Esophagus squamous epithelium (tissue), 4 donors: ENCODE data around the gene GPATCH3.

Source experiments
- POLR2A ChIP-seq, 4 donors: fragments of 450-650 bp; IDR thresholded peaks; one replicate each; pipeline ENCODE4 v1.6.1; 2017; ENCODE audit warnings: antibody characterized with exemption in 4 of 4, mild to moderate bottlenecking in 4 of 4, moderate library complexity in 3 of 4
- TF ChIP-seq, protein P1 (sequence below), 6 experiments: fragments of 450-650 bp in 4 of 6; fragments of 200-600 bp in 2 of 6; sonication (generic) in 2 of 6; IDR thresholded peaks; one replicate each; pipeline ENCODE4 v1.5.1; 2016 to 2019; ENCODE audit warnings: antibody characterized with exemption in 6 of 6, mild to moderate bottlenecking in 4 of 6, moderate library complexity in 4 of 6

DNA sequence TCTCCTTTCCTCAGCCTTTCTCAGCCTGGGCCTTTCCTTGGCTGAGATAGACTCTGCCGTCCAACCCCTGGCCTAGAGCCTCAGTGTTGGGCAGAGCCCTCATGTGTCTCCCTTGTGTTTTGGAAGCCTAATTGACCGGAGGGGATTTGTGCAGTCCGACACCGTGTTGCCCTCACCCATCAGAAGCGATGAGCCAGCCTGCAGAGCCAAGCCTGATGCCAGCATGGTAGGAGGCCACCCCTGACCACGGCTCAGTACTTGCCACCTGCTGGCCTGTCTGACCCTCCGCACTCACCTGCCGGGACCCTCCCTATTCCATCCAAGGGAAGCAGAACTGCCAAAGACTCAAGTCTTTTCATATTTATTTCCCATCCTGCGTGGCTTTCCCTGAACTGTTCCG, 46.7 kb downstream of the GPATCH3 start:
- TF ChIP-seq, protein P1, sequence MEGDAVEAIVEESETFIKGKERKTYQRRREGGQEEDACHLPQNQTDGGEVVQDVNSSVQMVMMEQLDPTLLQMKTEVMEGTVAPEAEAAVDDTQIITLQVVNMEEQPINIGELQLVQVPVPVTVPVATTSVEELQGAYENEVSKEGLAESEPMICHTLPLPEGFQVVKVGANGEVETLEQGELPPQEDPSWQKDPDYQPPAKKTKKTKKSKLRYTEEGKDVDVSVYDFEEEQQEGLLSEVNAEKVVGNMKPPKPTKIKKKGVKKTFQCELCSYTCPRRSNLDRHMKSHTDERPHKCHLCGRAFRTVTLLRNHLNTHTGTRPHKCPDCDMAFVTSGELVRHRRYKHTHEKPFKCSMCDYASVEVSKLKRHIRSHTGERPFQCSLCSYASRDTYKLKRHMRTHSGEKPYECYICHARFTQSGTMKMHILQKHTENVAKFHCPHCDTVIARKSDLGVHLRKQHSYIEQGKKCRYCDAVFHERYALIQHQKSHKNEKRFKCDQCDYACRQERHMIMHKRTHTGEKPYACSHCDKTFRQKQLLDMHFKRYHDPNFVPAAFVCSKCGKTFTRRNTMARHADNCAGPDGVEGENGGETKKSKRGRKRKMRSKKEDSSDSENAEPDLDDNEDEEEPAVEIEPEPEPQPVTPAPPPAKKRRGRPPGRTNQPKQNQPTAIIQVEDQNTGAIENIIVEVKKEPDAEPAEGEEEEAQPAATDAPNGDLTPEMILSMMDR (IDR thresholded peaks at IDR 0.05), result no peak
- no peak for TF ChIP-seq POLR2A (IDR thresholded peaks at IDR 0.05)
